ENCODE measurements around the gene RIT2.

Gene RIT2

GRCh38 chr18:42929181-42929580, 186.3 kb downstream of the RIT2 start:
- TF ChIP-seq, protein P1, sequence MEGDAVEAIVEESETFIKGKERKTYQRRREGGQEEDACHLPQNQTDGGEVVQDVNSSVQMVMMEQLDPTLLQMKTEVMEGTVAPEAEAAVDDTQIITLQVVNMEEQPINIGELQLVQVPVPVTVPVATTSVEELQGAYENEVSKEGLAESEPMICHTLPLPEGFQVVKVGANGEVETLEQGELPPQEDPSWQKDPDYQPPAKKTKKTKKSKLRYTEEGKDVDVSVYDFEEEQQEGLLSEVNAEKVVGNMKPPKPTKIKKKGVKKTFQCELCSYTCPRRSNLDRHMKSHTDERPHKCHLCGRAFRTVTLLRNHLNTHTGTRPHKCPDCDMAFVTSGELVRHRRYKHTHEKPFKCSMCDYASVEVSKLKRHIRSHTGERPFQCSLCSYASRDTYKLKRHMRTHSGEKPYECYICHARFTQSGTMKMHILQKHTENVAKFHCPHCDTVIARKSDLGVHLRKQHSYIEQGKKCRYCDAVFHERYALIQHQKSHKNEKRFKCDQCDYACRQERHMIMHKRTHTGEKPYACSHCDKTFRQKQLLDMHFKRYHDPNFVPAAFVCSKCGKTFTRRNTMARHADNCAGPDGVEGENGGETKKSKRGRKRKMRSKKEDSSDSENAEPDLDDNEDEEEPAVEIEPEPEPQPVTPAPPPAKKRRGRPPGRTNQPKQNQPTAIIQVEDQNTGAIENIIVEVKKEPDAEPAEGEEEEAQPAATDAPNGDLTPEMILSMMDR (IDR thresholded peaks at IDR 0.05), result no peak

- TF ChIP-seq, protein P1 (IDR thresholded peaks at IDR 0.05), result no peak
Measured at GRCh38 chr18:42925036-42925435, 190.4 kb downstream of the RIT2 start.

GRCh38 chr18:42922363-42922762, 193.1 kb downstream of the RIT2 start:
- TF ChIP-seq, protein P1 (IDR thresholded peaks at IDR 0.05), result no peak

DNA sequence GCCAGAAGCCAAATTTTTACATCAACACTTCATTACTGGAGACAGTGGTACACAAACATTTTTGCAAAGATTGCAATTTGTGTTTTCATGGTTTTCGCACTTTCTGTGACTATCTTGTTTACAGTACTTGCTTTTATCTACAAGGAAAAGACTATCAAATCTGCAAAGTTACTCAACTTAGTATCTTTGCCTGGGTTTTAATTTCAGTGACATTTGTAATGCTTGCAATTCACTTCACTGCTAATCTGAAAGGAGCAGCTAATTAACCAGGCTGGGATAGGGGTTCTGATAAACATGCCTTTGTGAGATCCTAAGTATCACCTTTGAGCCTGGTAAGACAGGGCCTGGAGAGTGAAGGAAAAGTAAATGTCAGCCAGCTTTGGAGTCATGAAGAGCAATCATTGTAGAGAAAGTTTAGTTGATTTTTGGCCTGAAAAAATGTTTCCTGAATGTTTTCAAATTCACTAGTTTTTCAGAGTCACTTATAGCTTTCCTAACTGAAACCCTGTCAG, 194.2 kb downstream of the RIT2 start:
- TF ChIP-seq, protein P1 (IDR thresholded peaks at IDR 0.05), result no peak

- TF ChIP-seq, protein P1 (IDR thresholded peaks at IDR 0.05), result no peak
Measured at GRCh38 chr18:42920621-42921020, 194.9 kb downstream of the RIT2 start.

DNA sequence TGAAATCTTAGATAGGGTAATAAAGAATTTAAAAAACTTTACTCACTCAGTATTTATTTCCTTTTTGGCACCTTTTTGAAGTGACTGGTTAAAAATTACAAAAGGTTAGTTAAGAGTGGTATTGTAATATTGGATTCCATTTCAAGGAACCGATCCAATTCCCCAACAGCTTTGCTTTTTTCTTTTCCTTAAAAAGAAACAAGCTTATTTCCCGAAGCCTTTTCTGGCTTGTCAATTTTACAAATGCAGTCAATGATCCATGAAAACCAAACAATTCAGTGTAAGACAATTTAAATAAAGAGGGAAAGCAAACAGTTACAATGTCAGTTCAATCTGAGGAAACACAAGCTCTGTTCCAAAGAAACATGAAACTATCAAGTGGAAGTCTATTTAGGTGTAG, 200.2 kb downstream of the RIT2 start:
- TF ChIP-seq, protein P1 (IDR thresholded peaks at IDR 0.05), result no peak

DNA sequence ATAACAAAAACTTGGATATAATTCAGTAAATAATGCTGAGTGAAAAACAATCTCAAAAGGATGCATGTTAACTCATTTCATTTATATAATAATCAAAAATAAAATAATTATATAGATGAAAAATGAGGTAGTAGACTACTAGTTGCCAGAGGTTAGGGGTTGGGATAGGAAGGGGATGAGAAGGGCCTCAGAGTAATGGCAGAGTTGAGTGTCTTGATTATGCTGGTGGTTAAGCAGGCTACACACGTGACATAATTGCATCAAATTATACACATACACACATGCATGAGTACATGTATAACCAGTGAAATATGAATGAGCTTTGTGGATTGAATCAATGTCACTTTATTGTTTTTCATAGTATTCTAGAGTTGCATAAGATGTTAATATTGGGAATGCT, 201.0 kb downstream of the RIT2 start:
- TF ChIP-seq, protein P1 (IDR thresholded peaks at IDR 0.05), result no peak

GRCh38 chr18:42909095-42909494, 206.4 kb downstream of the RIT2 start:
- TF ChIP-seq, protein P1 (IDR thresholded peaks at IDR 0.05), result no peak
